ENCODE results near the gene NCKIPSD. TPM values are rescaled to one million over a fixed set of nuclear protein-coding genes. Genes with fewer than 3 reads are reported as not detected.

Gene NCKIPSD
- total RNA-seq, 2 donors from 2014 or later, result 51.7 to 97.7 TPM

GRCh38 chr3:48647714-48648113 lies 38.0 kb downstream of the NCKIPSD start:
- Histone ChIP-seq H3K27me3 (no peaks in the 10 kb centered on the region), H3K4me3 (no peak overlapping the region), H3K36me3 (no peaks in the 10 kb centered on the region), H3K9me3 (no peaks in the 10 kb centered on the region), H3K4me1 (no peaks in the 10 kb centered on the region), H3K27ac (no peak overlapping the region)
- TF ChIP-seq CTCF (IDR thresholded peaks at IDR 0.05), result no peak
- no peak for DNase-seq (ENCODE audit: low spot score)

DNA sequence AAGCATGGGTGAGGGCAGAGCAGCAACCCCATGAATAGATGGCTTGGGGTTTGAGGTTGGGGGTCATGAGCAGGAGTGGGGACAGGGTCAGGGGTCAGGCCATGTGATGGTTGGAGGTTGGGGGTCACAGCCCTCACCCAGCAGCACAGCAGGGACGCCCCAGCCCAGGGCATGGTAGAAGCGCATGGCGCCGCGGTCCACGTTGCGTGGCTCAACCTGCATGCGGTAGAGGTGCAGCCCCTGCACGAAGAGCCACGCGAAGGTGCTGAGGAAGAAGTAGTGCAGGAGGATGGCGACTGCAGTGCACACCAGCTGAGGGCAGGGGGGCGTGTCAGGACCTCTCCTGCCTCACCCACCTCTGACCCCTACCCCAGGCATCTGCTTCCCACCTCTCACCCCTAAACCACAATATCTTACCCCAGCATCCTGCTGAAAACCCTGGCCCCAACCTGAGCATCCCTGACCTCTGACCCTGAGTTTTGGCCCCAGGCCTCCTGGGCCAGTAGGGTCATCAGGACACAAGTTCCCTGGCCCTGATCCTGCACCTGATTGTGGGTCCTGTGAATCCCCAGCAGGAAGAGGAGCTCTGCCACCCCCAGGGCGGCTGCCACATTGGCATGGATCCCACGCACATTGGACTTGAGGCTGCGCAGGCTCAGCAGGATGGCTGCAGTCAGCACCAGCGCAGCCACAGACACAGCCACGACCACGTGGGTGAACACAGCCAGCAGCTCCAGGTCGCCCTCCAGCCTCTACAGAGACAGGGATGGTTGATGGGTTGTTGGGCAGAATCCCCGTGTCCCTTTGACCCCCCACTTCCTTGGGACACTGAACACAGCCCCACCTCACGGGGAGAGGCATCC lies 40.6 kb downstream of the NCKIPSD start:
- no peaks in the 10 kb centered on the region for H3K9me3 ChIP-seq
- no peak for DNase-seq (ENCODE audit: low spot score)
- no peaks in the 10 kb centered on the region for H3K36me3 ChIP-seq
- no peak for TF ChIP-seq CTCF (IDR thresholded peaks at IDR 0.05)
- no peak overlapping the region for H3K4me3 ChIP-seq
- no peaks in the 10 kb centered on the region for H3K27me3 ChIP-seq
- no peak overlapping the region for H3K27ac ChIP-seq
- H3K4me1 ChIP-seq, result no peaks in the 10 kb centered on the region

GRCh38 chr3:48642605-48643004 lies 43.1 kb downstream of the NCKIPSD start:
- DNase-seq (ENCODE audit: low spot score), result no peak
- no peaks in the 10 kb centered on the region for H3K9me3 ChIP-seq
- no peaks in the 10 kb centered on the region for H3K36me3 ChIP-seq
- no peak overlapping the region for H3K4me3 ChIP-seq
- no peaks in the 10 kb centered on the region for H3K4me1 ChIP-seq
- H3K27ac ChIP-seq, result no peak overlapping the region
- TF ChIP-seq CTCF (IDR thresholded peaks at IDR 0.05), result no peak
- no peaks in the 10 kb centered on the region for H3K27me3 ChIP-seq

- no peak for TF ChIP-seq CTCF (IDR thresholded peaks at IDR 0.05)
- DNase-seq (ENCODE audit: low spot score), result no peak
- H3K27me3 ChIP-seq, result no peaks in the 10 kb centered on the region
- H3K4me3 ChIP-seq, result no peak overlapping the region
- no peak overlapping the region for H3K27ac ChIP-seq
- H3K4me1 ChIP-seq, result peaks cover 0 to 5% of the 10 kb centered on the region in 2 donors
- no peaks in the 10 kb centered on the region for H3K36me3 ChIP-seq
- no peaks in the 10 kb centered on the region for H3K9me3 ChIP-seq
These were observed 44.3 kb downstream of the NCKIPSD start for GRCh38 chr3:48641396-48641795.

DNA sequence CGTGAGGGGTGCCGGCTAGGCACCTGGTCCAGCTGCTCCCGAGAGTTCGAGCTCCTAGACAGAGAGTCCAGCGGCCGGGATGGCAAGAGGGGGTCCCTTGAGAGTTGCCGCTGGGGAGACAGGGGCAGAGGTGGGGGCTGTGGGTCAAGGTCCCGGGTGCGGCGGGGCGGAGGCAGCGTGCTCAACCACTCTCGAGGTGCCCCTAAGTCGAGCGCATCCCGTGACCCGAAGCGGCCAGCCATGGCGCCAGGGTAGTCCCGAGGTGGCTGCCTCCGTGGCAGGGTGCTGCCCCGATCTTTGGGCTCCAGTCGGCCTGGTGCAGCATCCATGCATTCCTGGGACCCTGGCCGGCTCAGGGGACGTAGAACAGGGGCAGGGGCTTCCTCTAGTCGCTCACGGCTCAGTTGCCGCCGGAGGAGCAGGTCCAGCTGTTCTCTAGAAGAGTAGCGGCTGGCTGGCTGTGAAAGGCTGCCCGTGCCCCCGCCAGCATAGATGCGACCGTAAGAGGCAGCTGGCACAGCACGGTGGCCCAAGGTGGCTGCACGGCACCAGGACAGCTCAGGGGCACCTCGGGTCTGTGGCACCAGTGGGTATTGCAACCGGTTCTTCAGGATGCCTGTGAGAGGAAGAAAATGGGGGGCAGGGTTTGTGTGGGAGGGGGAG lies 45.6 kb downstream of the NCKIPSD start:
- H3K27me3 ChIP-seq, result no peaks in the 10 kb centered on the region
- no peaks in the 10 kb centered on the region for H3K9me3 ChIP-seq
- no peak for TF ChIP-seq CTCF (IDR thresholded peaks at IDR 0.05)
- peaks cover 0 to 14% of the 10 kb centered on the region in 2 donors for H3K4me1 ChIP-seq
- H3K36me3 ChIP-seq, result no peaks in the 10 kb centered on the region
- no peak overlapping the region for H3K27ac ChIP-seq
- H3K4me3 ChIP-seq, result no peak overlapping the region
- DNase-seq (ENCODE audit: low spot score), result no peak

Measured in right atrium auricular region (tissue), 2 donors.